AG10803 (cell line): Measurements from ENCODE around the gene ZNF570.

Experiments
- DNase-seq: peaks from one replicate; pipeline ENCODE4 v3.0.0; 2010; ENCODE audit warnings: low read depth
- H3K4me3 ChIP-seq: 2 replicates; pipeline ENCODE4 v1.5.1; 2011; ENCODE audit warnings: mild to moderate bottlenecking, low read length, control low read depth
- TF ChIP-seq, protein P1 (sequence below): conservative IDR thresholded peaks from 2 replicates; pipeline ENCODE4 v1.5.1; 2011; ENCODE audit warnings: mild to moderate bottlenecking, low read length, control low read depth, inconsistent platforms

ZNF570 gene

DNA sequence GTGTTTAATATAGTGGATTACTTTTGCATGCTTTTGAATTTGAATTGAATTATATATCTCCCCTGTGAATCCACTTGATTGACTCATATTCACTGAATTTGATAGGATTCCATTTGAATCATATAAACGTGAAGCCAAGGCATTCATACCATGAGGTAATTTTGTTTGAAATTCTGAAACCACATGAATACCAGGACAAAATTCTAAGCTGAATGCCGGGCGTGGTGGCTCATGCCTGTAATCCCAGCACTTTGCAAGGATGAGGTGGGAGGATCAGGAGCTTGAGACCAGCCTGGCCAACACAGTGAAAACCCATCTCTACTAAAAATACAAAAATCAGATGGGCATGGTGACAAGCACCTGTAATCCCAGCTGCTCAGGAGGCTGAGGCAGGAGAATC is 42.0 kb downstream of the ZNF570 start:
- no peak for DNase-seq
- TF ChIP-seq, protein P1, sequence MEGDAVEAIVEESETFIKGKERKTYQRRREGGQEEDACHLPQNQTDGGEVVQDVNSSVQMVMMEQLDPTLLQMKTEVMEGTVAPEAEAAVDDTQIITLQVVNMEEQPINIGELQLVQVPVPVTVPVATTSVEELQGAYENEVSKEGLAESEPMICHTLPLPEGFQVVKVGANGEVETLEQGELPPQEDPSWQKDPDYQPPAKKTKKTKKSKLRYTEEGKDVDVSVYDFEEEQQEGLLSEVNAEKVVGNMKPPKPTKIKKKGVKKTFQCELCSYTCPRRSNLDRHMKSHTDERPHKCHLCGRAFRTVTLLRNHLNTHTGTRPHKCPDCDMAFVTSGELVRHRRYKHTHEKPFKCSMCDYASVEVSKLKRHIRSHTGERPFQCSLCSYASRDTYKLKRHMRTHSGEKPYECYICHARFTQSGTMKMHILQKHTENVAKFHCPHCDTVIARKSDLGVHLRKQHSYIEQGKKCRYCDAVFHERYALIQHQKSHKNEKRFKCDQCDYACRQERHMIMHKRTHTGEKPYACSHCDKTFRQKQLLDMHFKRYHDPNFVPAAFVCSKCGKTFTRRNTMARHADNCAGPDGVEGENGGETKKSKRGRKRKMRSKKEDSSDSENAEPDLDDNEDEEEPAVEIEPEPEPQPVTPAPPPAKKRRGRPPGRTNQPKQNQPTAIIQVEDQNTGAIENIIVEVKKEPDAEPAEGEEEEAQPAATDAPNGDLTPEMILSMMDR, result no peak
- H3K4me3 ChIP-seq, result no peak overlapping the region

DNA sequence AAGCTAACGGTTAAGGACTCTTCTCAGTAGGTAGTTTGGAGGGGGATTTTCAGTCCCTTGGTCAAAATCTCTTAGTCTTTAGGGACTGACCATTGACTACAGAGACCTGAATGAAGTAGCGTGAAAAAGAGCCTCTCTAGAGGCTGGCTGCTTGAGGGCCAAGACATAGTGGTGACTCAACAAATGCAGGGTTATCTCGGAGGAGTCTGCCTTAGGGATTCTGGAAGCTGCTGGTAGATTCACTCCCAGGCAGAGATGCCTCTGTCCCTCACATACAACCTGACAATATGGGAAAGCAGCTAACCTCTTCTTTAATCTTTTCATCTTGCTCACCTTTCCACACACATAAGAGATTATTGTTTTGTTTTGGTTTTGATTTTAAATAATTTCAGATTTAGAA is 42.7 kb downstream of the ZNF570 start:
- TF ChIP-seq, protein P1, result no peak
- DNase-seq, result no peak
- H3K4me3 ChIP-seq, result no peak overlapping the region

DNA sequence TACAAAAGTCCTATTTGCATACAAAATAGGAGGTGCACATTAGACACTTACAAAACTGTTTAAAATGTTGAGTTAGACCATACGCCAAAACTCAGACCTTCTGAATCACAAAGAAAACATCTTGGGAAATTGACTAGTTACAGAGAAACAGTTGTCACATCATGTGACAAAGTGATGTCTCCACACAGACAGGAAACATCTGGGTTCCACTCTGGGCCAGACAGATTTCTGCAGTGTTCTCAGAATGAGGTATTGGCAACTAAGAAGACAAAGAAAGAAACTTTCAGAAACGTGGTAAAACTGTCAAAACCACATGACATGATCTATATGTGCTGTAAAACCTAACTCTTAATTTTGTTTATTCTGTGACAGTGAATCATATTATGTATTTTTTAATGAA is 44.2 kb downstream of the ZNF570 start:
- DNase-seq, result no peak
- no peak overlapping the region for H3K4me3 ChIP-seq
- TF ChIP-seq, protein P1, result no peak

DNA sequence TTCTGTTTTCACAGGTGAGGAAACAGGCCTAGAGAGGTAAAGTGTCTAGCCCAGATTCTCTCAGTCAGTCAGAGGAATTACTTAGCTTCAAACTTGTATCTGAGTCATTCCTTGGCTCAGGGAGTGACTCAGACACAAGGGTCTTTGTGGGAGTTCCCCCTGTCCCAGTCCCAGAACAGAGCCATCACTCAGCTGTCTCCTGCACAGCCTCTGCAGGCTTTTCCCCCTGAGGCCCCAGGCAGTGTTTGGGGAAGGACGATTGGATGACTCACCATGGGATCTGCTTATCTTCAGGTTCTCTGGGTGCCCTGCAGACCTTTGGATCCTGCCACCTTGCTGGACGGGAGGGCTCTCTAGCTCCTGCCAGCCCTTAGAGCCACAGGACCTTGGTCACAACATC is 50.7 kb downstream of the ZNF570 start:
- DNase-seq, result no peak
- TF ChIP-seq, protein P1, result no peak
- H3K4me3 ChIP-seq, result no peak overlapping the region

DNA sequence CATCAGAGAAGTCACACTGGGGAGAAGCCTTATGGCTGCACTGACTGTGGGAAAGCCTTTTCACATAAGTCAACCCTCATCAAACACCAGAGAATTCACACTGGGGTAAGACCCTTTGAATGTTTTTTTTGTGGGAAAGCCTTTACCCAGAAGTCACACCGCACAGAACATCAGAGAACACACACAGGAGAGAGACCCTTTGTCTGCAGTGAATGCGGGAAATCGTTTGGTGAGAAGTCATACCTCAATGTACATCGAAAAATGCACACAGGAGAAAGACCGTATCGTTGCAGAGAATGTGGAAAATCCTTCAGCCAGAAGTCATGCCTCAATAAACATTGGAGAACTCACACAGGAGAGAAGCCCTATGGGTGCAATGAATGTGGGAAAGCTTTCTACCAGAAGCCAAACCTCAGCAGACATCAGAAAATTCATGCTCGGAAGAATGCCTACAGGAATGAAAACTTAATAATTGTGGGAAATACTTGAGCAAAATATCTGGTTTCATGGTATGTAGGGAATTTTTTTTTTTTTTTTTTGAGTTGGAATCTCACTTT is 68.3 kb downstream of the ZNF570 start:
- TF ChIP-seq, protein P1, result no peak
- no peak overlapping the region for H3K4me3 ChIP-seq
- no peak for DNase-seq
